ENCODE data around the gene STAT4. TPM values are rescaled to one million over a fixed set of nuclear protein-coding genes. Genes with fewer than 3 reads are reported as not detected.

Gene STAT4
- polyA plus RNA-seq, 1 donor (not counting 4 experiments of a cell fraction or from before 2014, with no cell fraction given), result 2.0 TPM

- FAIRE-seq (no peak), DNase-seq (ENCODE audit: low read depth, low spot score) (no peak)
- Histone ChIP-seq H3K4me1 (ENCODE audit: control insufficient read depth, extremely low read depth, insufficient read depth, low read length) (peaks cover 19% of the 10 kb centered on the region), H3K9me3 (ENCODE audit: control insufficient read depth, low read depth, low read length) (no peaks in the 10 kb centered on the region), H3K27ac (ENCODE audit: control insufficient read depth, insufficient read depth, low read length) (no peak overlapping the region), H3K4me3 (ENCODE audit: control insufficient read depth in 2 of 3, extremely low read depth in 1 of 3, insufficient read depth in 2 of 3, low read depth in 1 of 3, low read length in 3 of 3) (no peak overlapping the region), H3K36me3 (ENCODE audit: control insufficient read depth in 2 of 2, extremely low read depth in 1 of 2, insufficient read depth in 2 of 2, low read length in 2 of 2) (no peaks in the 10 kb centered on the region), H2AFZ (ENCODE audit: control insufficient read depth, low read length) (no peak overlapping the region), H3K4me2 (ENCODE audit: control insufficient read depth, extremely low read depth, insufficient read depth, low read depth, low read length) (no peak overlapping the region), H4K20me1 (ENCODE audit: control insufficient read depth, extremely low read depth, insufficient read depth, low read length) (no peaks in the 10 kb centered on the region), H3K79me2 (ENCODE audit: control insufficient read depth, insufficient read depth, low read length) (no peaks in the 10 kb centered on the region), H3K27me3 (ENCODE audit: control insufficient read depth, extremely low read depth, insufficient read depth, low read length) (no peaks in the 10 kb centered on the region), H3K9me1 (ENCODE audit: control insufficient read depth, extremely low read depth, insufficient read depth, low read length) (no peaks in the 10 kb centered on the region), H3K9ac (ENCODE audit: control insufficient read depth, extremely low read depth, insufficient read depth, low read length) (no peak overlapping the region)
- no peak for TF ChIP-seq EZH2 (IDR thresholded peaks at IDR 0.05; ENCODE audit: low read length)
- TF ChIP-seq CTCF (optimal IDR thresholded peaks at IDR 0.05 in 1 of 3, IDR thresholded peaks at IDR 0.05 in 1 of 3, conservative IDR thresholded peaks at IDR 0.05 in 1 of 3; ENCODE audit: extremely low read depth in 1 of 3, insufficient read depth in 2 of 3, low read length in 3 of 3), result no peak
- dilution Hi-C loops (cut with MboI; ENCODE audit: extremely low pct_ligation_motif_present, low sequenced_read_pairs), result no loop called here
These were observed 39.6 kb upstream of the STAT4 start for GRCh38 chr2:191190435-191190834.

- TF ChIP-seq EZH2 (IDR thresholded peaks at IDR 0.05; ENCODE audit: low read length) (no peak), CTCF (optimal IDR thresholded peaks at IDR 0.05 in 1 of 3, IDR thresholded peaks at IDR 0.05 in 1 of 3, conservative IDR thresholded peaks at IDR 0.05 in 1 of 3; ENCODE audit: extremely low read depth in 1 of 3, insufficient read depth in 2 of 3, low read length in 3 of 3) (no peak)
- Histone ChIP-seq H3K9me1 (ENCODE audit: control insufficient read depth, extremely low read depth, insufficient read depth, low read length) (no peaks in the 10 kb centered on the region), H3K4me1 (ENCODE audit: control insufficient read depth, extremely low read depth, insufficient read depth, low read length) (peaks cover 8% of the 10 kb centered on the region), H3K4me2 (ENCODE audit: control insufficient read depth, extremely low read depth, insufficient read depth, low read depth, low read length) (peak overlapping the region; percentile 60), H4K20me1 (ENCODE audit: control insufficient read depth, extremely low read depth, insufficient read depth, low read length) (no peaks in the 10 kb centered on the region), H3K79me2 (ENCODE audit: control insufficient read depth, insufficient read depth, low read length) (no peaks in the 10 kb centered on the region), H3K4me3 (ENCODE audit: control insufficient read depth in 2 of 3, extremely low read depth in 1 of 3, insufficient read depth in 2 of 3, low read depth in 1 of 3, low read length in 3 of 3) (no peak overlapping the region), H3K27ac (ENCODE audit: control insufficient read depth, insufficient read depth, low read length) (no peak overlapping the region), H2AFZ (ENCODE audit: control insufficient read depth, low read length) (peak overlapping the region; percentile 1), H3K9ac (ENCODE audit: control insufficient read depth, extremely low read depth, insufficient read depth, low read length) (no peak overlapping the region), H3K27me3 (ENCODE audit: control insufficient read depth, extremely low read depth, insufficient read depth, low read length) (no peaks in the 10 kb centered on the region), H3K9me3 (ENCODE audit: control insufficient read depth, low read depth, low read length) (no peaks in the 10 kb centered on the region), H3K36me3 (ENCODE audit: control insufficient read depth in 2 of 2, extremely low read depth in 1 of 2, insufficient read depth in 2 of 2, low read length in 2 of 2) (no peaks in the 10 kb centered on the region)
- dilution Hi-C loops (cut with MboI; ENCODE audit: extremely low pct_ligation_motif_present, low sequenced_read_pairs), result no loop called here
- FAIRE-seq (no peak), DNase-seq (ENCODE audit: low read depth, low spot score) (no peak)
These were observed 38.4 kb upstream of the STAT4 start for GRCh38 chr2:191189112-191189635.

Data from keratinocyte (primary cell).